Esophagus squamous epithelium (tissue), 4 donors: ENCODE measurements around the gene HOXC5.

Experiments
- CTCF ChIP-seq, 6 experiments: fragments of 450-650 bp in 4 of 6; fragments of 200-600 bp in 2 of 6; sonication (generic) in 2 of 6; IDR thresholded peaks; one replicate each; pipeline ENCODE4 v1.5.1; 2016 to 2019; ENCODE audit warnings: antibody characterized with exemption in 6 of 6, mild to moderate bottlenecking in 4 of 6, moderate library complexity in 4 of 6
- POLR2A ChIP-seq, 4 donors: fragments of 450-650 bp; IDR thresholded peaks; one replicate each; pipeline ENCODE4 v1.6.1; 2017; ENCODE audit warnings: antibody characterized with exemption in 4 of 4, mild to moderate bottlenecking in 4 of 4, moderate library complexity in 3 of 4

GRCh38 chr12:54032086-54032619, 697 bp upstream of the HOXC5 start:
- no peak for TF ChIP-seq CTCF (IDR thresholded peaks at IDR 0.05)
- TF ChIP-seq POLR2A (IDR thresholded peaks at IDR 0.05) = no peak
